Measurements from ENCODE around the gene ARHGEF2. TPM values are rescaled to one million over a fixed set of nuclear protein-coding genes. Genes with fewer than 3 reads are reported as not detected.

ARHGEF2 gene
- total and polyA plus RNA-seq, 9 of the 15 experiments (the other 6 are each of a cell fraction or from before 2014, with no cell fraction given), result 7.1 to 162 (median 62.2) TPM

DNA sequence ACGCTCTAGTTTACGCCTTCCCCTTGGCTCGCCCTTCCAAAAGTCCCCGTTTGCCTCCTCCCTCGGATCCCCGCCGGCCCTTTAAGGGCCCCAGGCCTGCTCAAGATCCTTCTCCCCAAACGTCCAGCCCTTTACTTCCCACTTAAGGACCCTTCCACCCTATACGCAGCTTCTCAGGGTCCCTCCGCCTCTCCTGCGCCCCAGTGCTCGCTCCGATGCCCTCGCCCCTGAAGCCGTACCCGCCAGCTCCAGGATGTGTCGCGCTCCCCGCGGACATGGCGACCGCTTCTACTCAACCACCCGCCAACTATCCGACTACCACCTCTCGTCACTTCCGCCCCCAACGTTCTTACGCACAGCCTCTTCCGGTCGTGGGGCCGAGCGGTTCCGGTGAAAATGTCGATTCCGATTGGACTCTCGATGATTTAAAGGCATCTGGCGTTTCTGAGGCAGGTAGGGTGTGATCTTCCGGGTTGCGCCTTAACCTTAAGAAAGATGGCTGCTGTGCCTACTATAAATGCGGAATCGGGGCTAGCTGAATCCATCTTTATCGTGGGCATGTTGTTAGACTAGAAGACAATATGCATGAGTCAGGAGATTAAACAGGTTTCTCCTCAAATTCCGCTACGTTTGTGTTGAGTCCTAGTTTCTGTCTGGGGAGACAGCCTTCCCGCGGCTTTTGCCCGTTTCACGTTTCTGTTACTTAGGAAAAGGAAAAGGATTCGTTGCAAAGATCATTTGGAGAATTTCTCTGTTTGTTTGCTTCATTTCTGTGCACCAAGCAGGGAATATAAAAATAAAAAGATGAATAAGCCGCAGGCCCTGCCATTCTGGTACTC is 44.0 kb downstream of the ARHGEF2 start, which contains the start of gene KHDC4 (continued):
- no peak for TF ChIP-seq REST (IDR thresholded peaks at IDR 0.05; ENCODE audit: borderline replicate concordance)
- TF ChIP-seq REST (CRISPR knock-in tag; IDR thresholded peaks at IDR 0.05; ENCODE audit: low read depth), result peak; percentile 27; the same call in 1 of the 2 replicates
- peak; percentile 82; the same call in 1 of the 2 replicates for TF ChIP-seq GTF2F1 (IDR thresholded peaks at IDR 0.05; ENCODE audit: low read depth, low read length)
- TF ChIP-seq ELF1 (tag; IDR thresholded peaks at IDR 0.05), result peak; percentile 98
- TF ChIP-seq ZSCAN32 (CRISPR knock-in tag; IDR thresholded peaks at IDR 0.05), result no peak
- TF ChIP-seq FOXK1 (CRISPR knock-in tag; IDR thresholded peaks at IDR 0.05; ENCODE audit: borderline replicate concordance), result no peak
- TF ChIP-seq ZNF232 (CRISPR knock-in tag; IDR thresholded peaks at IDR 0.05), result no peak
- no peak for TF ChIP-seq HMG20A (CRISPR knock-in tag; conservative IDR thresholded peaks at IDR 0.05)
- TF ChIP-seq POLR2A (conservative IDR thresholded peaks at IDR 0.05), result peak; percentile 99
- peak; percentile 76 for TF ChIP-seq ASH1L (IDR thresholded peaks at IDR 0.05; ENCODE audit: borderline replicate concordance, low read depth, partially characterized antibody)
- no peak; the same call in 1 of the 2 replicates for TF ChIP-seq ZNF830 (CRISPR knock-in tag; IDR thresholded peaks at IDR 0.05)
- TF ChIP-seq, protein P1, sequence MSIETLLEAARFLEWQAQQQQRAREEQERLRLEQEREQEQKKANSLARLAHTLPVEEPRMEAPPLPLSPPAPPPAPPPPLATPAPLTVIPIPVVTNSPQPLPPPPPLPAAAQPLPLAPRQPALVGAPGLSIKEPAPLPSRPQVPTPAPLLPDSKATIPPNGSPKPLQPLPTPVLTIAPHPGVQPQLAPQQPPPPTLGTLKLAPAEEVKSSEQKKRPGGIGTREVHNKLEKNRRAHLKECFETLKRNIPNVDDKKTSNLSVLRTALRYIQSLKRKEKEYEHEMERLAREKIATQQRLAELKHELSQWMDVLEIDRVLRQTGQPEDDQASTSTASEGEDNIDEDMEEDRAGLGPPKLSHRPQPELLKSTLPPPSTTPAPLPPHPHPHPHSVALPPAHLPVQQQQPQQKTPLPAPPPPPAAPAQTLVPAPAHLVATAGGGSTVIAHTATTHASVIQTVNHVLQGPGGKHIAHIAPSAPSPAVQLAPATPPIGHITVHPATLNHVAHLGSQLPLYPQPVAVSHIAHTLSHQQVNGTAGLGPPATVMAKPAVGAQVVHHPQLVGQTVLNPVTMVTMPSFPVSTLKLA (conservative IDR thresholded peaks at IDR 0.05), result peak; percentile 59 to 82; a peak in 3 of 4 replicates
- TF ChIP-seq, protein P2, sequence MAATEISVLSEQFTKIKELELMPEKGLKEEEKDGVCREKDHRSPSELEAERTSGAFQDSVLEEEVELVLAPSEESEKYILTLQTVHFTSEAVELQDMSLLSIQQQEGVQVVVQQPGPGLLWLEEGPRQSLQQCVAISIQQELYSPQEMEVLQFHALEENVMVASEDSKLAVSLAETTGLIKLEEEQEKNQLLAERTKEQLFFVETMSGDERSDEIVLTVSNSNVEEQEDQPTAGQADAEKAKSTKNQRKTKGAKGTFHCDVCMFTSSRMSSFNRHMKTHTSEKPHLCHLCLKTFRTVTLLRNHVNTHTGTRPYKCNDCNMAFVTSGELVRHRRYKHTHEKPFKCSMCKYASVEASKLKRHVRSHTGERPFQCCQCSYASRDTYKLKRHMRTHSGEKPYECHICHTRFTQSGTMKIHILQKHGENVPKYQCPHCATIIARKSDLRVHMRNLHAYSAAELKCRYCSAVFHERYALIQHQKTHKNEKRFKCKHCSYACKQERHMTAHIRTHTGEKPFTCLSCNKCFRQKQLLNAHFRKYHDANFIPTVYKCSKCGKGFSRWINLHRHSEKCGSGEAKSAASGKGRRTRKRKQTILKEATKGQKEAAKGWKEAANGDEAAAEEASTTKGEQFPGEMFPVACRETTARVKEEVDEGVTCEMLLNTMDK (IDR thresholded peaks at IDR 0.05; ENCODE audit: borderline replicate concordance, insufficient read depth, low read depth, low read length, poor library complexity, severe bottlenecking), result no peak
- TF ChIP-seq ZNF586 (CRISPR knock-in tag; conservative IDR thresholded peaks at IDR 0.05), result no peak
- TF ChIP-seq POU5F1 (IDR thresholded peaks at IDR 0.05; ENCODE audit: borderline replicate concordance, low read depth, low read length, partially characterized antibody), result peak; percentile 55

Data from K562 (cell line).